Fibroblast of mammary gland (primary cell): ENCODE results near the gene CPA3.

Source experiments
- DNase-seq: peaks from one replicate; pipeline ENCODE4 v3.0.0-alpha.2; 2010; ENCODE audit warnings: low read depth
- H3K4me3 ChIP-seq: 2 replicates; pipeline ENCODE4 v1.5.1; 2011; ENCODE audit warnings: low read depth, mild to moderate bottlenecking, low read length, moderate library complexity; ENCODE audit not compliant: control insufficient read depth
- TF ChIP-seq, protein P1 (sequence below): conservative IDR thresholded peaks from 2 replicates; pipeline ENCODE4 v1.5.1; 2011; ENCODE audit warnings: low read depth, low read length, inconsistent platforms; ENCODE audit not compliant: control insufficient read depth, insufficient read depth

The CPA3 gene

DNA sequence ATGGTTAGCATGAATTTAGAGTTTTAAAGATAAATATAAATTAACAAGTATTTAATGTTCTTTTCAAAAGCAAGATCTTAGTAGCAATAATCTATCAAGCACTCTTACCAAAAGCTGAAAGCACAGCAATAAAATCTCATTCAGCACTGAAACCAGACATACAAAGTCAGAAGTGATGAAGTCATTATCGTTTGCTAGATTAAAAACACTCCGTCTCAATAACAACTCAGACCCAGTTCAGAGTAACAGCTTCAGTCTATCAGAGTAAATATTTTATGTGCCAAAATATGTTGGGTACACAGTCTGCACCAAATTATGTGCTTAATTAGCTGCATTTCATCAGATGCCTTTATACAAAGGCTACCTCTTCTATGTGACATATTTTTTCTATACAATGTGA, 41.6 kb downstream of the CPA3 start:
- H3K4me3 ChIP-seq: no peak overlapping the region
- DNase-seq: no peak
- TF ChIP-seq, protein P1, sequence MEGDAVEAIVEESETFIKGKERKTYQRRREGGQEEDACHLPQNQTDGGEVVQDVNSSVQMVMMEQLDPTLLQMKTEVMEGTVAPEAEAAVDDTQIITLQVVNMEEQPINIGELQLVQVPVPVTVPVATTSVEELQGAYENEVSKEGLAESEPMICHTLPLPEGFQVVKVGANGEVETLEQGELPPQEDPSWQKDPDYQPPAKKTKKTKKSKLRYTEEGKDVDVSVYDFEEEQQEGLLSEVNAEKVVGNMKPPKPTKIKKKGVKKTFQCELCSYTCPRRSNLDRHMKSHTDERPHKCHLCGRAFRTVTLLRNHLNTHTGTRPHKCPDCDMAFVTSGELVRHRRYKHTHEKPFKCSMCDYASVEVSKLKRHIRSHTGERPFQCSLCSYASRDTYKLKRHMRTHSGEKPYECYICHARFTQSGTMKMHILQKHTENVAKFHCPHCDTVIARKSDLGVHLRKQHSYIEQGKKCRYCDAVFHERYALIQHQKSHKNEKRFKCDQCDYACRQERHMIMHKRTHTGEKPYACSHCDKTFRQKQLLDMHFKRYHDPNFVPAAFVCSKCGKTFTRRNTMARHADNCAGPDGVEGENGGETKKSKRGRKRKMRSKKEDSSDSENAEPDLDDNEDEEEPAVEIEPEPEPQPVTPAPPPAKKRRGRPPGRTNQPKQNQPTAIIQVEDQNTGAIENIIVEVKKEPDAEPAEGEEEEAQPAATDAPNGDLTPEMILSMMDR: no peak

DNA sequence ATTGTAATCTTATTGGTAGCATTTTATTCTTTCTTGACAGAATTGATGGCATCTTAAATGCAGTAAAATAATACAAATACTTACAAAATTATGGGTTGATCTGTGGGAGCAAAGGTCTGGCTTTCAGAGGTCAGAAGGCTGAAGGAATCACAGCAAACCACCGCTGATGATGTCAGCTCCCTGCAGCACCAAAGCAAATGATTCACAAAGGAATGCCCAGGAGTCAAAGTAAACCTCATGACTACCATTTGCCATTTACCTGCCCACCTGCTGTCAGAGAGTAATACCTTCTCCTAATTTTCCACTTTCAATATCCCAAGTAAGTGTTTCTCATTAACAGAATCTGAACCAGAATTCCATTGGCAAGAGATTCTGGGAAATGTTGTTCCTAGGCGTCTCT, 46.1 kb downstream of the CPA3 start:
- no peak overlapping the region for H3K4me3 ChIP-seq
- TF ChIP-seq, protein P1: no peak
- no peak for DNase-seq

DNA sequence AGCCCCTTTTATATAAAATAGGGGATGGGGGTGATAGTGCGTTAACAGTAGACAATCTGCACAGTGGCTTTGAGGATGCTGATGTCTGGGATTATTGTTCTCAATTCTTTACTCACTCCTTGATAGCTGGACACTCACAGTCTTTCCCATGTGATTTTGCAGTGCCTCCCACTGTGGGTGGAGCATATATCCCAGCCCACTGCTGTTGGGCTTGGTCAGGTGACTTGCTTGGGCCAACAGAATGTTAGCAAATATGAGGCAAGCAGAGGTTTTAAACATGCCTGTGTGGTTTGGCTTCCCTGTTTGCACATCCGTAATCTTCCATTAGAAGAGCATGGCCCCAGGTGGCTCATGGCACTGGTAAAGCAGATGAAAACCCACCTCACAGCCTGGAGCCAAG, 46.5 kb downstream of the CPA3 start:
- DNase-seq: no peak
- no peak overlapping the region for H3K4me3 ChIP-seq
- TF ChIP-seq, protein P1: no peak

DNA sequence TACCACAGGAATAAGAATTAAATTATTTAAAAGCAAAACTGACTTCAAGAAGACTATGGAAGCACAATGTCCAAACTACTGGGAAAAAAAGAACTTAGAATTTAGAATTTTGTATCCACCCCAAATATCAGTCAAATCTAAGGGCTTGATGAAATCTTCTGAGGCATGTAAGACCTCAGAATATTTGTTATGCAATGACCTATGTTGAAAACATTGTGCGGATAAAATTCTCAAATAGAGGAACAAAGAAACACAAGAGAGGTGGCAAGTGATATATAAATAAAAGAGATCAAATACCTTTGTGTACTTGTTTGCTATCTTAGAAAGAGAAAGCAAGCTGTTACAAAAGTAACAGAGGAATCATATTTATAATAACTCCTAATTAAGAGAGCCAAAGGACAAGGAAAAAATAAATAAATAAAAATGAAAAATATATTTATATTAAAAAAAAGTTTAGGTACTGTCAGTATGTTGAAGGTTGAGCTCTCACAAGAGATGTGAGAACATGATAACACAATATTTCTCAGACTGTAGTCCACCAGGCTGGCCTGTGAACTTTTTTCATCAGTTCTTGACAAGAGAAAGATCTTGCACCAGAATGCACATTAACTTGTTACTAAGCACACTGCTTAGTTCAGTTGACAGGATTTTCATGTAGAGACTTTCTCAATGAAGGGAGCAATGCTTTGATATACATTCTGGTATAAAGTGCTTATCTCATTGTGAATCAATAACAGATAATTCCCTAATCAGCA, 50.0 kb downstream of the CPA3 start:
- H3K4me3 ChIP-seq: no peak overlapping the region
- TF ChIP-seq, protein P1: no peak
- DNase-seq: no peak

DNA sequence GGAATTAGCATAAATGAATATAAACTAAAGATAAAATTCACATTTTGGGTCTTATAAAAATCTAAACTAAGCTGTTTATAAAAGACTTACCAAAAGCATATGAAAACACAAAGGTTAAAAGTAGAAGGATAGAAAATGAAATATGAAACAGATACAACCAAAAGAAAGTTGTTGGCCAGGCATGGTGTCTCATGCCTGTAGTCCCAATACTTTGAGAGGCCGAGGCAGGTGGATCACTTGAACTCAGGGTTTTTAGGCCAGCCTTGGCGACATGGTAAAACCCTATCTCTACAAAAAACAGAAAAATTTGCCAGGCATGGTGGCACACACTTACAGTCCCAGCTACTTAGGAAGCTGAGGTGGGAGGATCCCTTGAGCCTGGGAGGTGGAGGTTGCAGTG, 51.0 kb downstream of the CPA3 start:
- DNase-seq: no peak
- TF ChIP-seq, protein P1: no peak
- H3K4me3 ChIP-seq: no peak overlapping the region

DNA sequence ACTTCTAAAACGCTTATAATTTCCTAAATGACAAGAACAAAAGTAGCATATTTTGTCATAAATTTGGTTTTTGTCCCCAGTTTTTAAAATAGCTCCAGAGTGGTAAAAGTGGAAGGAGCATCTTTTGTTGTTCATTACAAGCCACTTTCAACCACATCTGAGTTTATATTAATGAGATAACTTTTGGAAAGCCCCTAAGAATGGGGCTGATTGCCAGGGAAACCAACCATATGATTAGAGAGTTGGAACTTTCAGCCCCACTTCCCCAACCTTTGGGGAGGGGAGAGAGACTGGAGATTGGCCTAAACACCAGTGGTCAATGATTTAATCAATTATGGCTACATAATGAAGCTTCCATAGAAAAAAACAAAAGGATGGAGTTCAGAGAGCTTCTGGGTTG, 57.4 kb downstream of the CPA3 start:
- H3K4me3 ChIP-seq: no peak overlapping the region
- DNase-seq: no peak
- TF ChIP-seq, protein P1: no peak
